Measurements from ENCODE around the gene PGBD5.

The PGBD5 gene

DNA sequence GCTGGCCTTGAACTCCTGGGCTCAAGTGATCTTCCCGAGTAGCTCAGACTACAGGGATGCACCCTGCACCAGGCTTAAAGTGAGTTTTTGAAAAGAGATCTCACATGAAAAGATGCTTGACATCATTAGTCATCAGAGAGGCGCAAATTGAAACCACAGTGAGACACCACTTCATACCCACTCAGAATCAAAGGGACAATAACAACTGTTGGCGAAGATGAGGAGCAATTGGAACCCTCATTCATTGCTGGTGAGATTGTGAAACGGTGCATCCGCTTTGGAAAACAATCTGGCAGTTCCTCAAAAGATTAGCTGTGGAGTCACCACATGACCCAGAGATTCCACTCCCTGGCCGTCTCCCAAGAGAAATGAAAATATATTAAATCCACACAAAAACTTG lies 122.3 kb downstream of the PGBD5 start:
- H3K27me3 ChIP-seq (ENCODE audit: control insufficient read depth in 1 of 2, insufficient read depth in 2 of 2, low read length in 2 of 2), result no peaks in the 10 kb centered on the region
- no peaks in the 10 kb centered on the region for H3K36me3 ChIP-seq (ENCODE audit: insufficient read depth, low read length)
- no peak overlapping the region for H3K4me3 ChIP-seq (ENCODE audit: low read depth in 1 of 2, low read length in 2 of 2)
- no peak overlapping the region for H3K9ac ChIP-seq (ENCODE audit: low read length)
- no peak overlapping the region for H3K27ac ChIP-seq (ENCODE audit: low read depth, low read length)
- H3K9me3 ChIP-seq (ENCODE audit: low read length), result no peaks in the 10 kb centered on the region
- H3K4me1 ChIP-seq (ENCODE audit: insufficient read depth, low read length), result peaks cover 9% of the 10 kb centered on the region

DNA sequence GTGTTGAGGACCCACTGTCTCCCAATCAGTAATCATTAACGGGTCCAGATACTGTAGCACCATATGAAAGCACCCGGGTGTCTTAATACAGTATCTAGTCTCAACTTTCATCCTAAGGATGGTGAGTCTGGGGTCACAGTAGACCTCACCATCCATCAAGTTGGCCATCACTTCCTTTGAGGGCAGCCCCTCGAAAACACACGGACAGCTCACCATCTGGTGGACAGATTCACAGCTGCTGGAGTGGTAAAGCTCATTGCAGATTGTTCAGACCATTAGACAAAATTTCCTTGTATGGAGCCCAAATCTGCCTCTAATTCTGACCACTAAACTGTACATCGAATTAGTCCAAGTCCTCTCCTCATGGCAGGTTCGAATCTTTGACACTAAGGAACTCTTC lies 123.1 kb downstream of the PGBD5 start:
- Histone ChIP-seq H3K27me3 (ENCODE audit: control insufficient read depth in 1 of 2, insufficient read depth in 2 of 2, low read length in 2 of 2) (no peaks in the 10 kb centered on the region), H3K4me1 (ENCODE audit: insufficient read depth, low read length) (peaks cover 5% of the 10 kb centered on the region), H3K9me3 (ENCODE audit: low read length) (no peaks in the 10 kb centered on the region), H3K9ac (ENCODE audit: low read length) (no peak overlapping the region), H3K36me3 (ENCODE audit: insufficient read depth, low read length) (no peaks in the 10 kb centered on the region), H3K27ac (ENCODE audit: low read depth, low read length) (no peak overlapping the region), H3K4me3 (ENCODE audit: low read depth in 1 of 2, low read length in 2 of 2) (no peak overlapping the region)

DNA sequence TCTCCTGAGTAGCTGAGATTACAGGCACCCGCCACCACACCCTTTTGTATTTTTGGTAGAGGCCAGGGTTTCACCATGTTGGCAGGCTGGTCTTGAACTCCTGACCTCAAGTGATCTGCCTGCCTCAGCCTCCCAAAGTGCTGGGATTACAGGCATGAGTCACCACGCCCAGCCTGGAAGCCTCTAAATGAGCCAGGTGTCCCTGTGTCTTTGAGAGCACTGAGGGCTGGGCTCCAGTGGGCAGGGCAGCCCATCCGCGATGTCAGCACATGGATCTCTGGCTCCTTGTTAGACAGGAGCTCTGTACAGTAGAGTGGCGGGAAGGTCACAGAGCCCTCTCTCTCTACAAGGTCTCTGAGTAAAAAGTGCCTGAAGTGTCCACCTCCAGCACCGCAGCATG lies 124.3 kb downstream of the PGBD5 start:
- Histone ChIP-seq H3K36me3 (ENCODE audit: insufficient read depth, low read length) (no peaks in the 10 kb centered on the region), H3K27me3 (ENCODE audit: control insufficient read depth in 1 of 2, insufficient read depth in 2 of 2, low read length in 2 of 2) (no peaks in the 10 kb centered on the region), H3K9me3 (ENCODE audit: low read length) (no peaks in the 10 kb centered on the region), H3K4me1 (ENCODE audit: insufficient read depth, low read length) (no peaks in the 10 kb centered on the region), H3K4me3 (ENCODE audit: low read depth in 1 of 2, low read length in 2 of 2) (no peak overlapping the region), H3K27ac (ENCODE audit: low read depth, low read length) (no peak overlapping the region), H3K9ac (ENCODE audit: low read length) (no peak overlapping the region)

DNA sequence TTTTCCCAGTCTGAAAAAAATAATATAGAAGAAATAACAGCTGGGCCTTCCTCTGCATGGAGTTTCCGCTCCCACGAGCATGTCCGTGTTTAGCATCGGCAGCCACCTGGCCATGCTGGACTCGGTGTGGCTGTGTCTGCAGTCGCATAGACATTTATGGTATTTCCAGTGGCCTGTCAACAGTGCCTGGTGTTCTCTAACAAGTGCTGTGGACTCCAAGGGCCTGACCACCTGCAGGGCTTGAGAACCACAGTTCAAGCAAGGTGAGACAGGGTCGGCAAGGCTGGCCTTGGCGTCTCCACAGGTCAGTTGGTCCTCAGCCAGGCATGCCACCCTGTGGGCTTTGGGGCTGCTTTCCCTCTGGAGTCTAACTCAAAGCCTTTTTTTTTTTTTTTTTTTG lies 124.8 kb downstream of the PGBD5 start:
- no peaks in the 10 kb centered on the region for H3K36me3 ChIP-seq (ENCODE audit: insufficient read depth, low read length)
- no peak overlapping the region for H3K27ac ChIP-seq (ENCODE audit: low read depth, low read length)
- no peaks in the 10 kb centered on the region for H3K4me1 ChIP-seq (ENCODE audit: insufficient read depth, low read length)
- H3K9ac ChIP-seq (ENCODE audit: low read length), result no peak overlapping the region
- no peaks in the 10 kb centered on the region for H3K27me3 ChIP-seq (ENCODE audit: control insufficient read depth in 1 of 2, insufficient read depth in 2 of 2, low read length in 2 of 2)
- no peak overlapping the region for H3K4me3 ChIP-seq (ENCODE audit: low read depth in 1 of 2, low read length in 2 of 2)
- H3K9me3 ChIP-seq (ENCODE audit: low read length), result no peaks in the 10 kb centered on the region

DNA sequence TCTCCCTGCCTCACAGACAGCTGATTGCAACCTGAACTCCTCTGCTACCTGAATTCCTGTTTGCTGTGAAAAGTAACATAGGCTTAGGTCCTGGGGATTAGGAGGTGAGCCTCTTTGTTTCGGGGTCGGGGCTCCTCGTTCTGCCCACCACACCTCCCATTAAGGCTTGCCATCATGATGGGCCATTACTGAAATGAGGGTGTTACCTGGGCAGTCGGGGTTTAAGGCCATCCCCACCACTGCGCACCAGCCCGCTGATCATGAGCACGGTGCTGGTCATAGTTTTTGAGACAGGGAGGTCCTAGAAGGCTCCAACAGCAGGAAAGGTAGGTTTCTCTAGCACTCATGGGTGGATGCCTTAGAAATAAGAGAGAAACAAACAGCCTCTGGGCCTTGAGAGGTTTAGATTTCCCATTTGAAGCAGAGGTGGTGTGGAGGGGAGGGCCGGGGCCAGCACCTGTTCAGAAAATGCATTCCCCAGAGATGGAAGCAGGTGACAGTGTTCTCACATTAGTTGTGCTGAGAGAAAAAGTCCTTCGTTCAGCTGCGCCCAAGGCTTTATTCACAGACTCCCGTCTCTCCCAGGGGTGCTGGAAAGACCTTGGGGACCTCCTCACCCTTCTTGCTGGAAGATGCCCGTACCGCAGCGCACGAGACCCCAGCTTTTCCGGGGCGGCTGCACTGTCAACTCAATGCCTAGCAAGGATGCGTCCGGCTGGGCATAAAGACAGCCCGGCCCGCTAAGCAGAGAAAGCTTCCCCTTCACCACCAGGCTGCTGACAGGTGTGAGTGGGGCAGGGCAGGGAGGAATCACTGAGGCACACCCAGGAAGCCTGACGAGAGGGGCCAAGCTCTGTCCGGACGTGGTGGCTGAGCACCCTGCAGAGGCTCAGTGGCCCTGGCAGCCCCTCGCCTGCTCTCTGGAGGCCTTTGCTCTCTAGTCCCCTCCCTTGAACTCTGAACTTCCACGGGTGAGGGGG lies 125.5 kb downstream of the PGBD5 start:
- Histone ChIP-seq H3K9me3 (ENCODE audit: low read length) (no peaks in the 10 kb centered on the region), H3K9ac (ENCODE audit: low read length) (no peak overlapping the region), H3K4me1 (ENCODE audit: insufficient read depth, low read length) (no peaks in the 10 kb centered on the region), H3K36me3 (ENCODE audit: insufficient read depth, low read length) (no peaks in the 10 kb centered on the region), H3K4me3 (ENCODE audit: low read depth in 1 of 2, low read length in 2 of 2) (no peak overlapping the region), H3K27me3 (ENCODE audit: control insufficient read depth in 1 of 2, insufficient read depth in 2 of 2, low read length in 2 of 2) (no peaks in the 10 kb centered on the region), H3K27ac (ENCODE audit: low read depth, low read length) (no peak overlapping the region)

DNA sequence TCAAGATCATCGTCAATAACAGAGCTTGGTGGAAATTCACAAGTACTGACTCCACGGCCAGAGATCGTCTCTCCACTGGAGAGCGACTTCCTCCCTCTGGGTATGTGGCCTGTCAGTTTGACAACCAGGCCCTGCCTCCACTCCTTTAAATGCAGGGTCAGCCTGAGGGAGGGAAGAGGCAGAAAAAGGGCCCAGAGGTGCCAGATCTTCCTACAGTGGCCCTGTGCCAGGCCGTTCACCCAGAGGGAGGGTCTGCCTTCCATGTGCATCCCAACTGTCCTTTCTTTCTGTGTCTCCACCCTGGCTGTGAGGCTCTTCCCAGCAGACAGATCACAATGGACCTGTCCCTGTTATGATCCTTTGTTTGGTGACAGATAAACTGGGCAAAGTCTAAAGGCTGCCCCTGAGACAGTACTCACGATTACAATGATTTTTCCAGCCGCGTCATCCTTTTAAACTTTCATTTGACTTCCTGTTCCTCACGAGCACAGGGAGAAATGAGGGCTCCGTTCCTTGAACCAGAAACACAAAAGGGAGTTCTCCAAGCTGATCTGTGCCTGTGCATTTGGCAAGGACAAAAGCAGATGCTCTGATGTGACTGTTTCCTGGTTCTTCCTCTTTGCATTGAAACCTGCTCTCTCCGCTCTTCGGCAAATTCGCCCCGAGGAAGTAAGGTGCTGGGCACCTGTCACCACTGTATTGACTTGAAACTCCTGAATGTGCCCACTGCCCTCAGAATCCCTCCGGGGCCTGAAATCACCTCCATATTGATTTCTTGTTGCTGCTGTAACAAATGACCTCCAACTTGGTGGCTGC lies 126.7 kb downstream of the PGBD5 start:
- H3K36me3 ChIP-seq (ENCODE audit: insufficient read depth, low read length), result no peaks in the 10 kb centered on the region
- H3K27me3 ChIP-seq (ENCODE audit: control insufficient read depth in 1 of 2, insufficient read depth in 2 of 2, low read length in 2 of 2), result no peaks in the 10 kb centered on the region
- H3K9ac ChIP-seq (ENCODE audit: low read length), result no peak overlapping the region
- H3K4me3 ChIP-seq (ENCODE audit: low read depth in 1 of 2, low read length in 2 of 2), result no peak overlapping the region
- H3K9me3 ChIP-seq (ENCODE audit: low read length), result no peaks in the 10 kb centered on the region
- H3K4me1 ChIP-seq (ENCODE audit: insufficient read depth, low read length), result no peaks in the 10 kb centered on the region
- no peak overlapping the region for H3K27ac ChIP-seq (ENCODE audit: low read depth, low read length)

DNA sequence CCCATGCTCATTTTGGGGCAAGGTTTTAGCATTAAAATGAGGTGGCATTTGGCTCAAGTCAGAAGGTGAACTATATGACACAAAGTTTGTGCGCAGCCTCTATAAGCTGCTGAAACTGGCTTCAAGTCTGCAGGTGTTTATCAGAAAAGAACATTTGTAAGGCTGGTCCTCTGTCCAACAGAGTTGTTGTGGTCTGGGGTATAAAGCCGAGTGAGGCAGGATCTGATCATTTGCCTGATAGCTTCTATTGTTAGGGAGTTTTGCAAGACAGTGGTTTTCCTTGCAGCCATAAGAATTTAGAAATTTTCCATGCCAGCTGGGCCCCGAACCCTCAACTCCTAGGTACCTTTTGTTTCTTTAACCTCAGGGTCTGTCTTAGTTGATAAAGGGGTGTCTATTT lies 130.8 kb downstream of the PGBD5 start:
- Histone ChIP-seq H3K9ac (ENCODE audit: low read length) (no peak overlapping the region), H3K36me3 (ENCODE audit: insufficient read depth, low read length) (no peaks in the 10 kb centered on the region), H3K27me3 (ENCODE audit: control insufficient read depth in 1 of 2, insufficient read depth in 2 of 2, low read length in 2 of 2) (no peaks in the 10 kb centered on the region), H3K4me1 (ENCODE audit: insufficient read depth, low read length) (no peaks in the 10 kb centered on the region), H3K9me3 (ENCODE audit: low read length) (no peaks in the 10 kb centered on the region), H3K27ac (ENCODE audit: low read depth, low read length) (no peak overlapping the region), H3K4me3 (ENCODE audit: low read depth in 1 of 2, low read length in 2 of 2) (no peak overlapping the region)

DNA sequence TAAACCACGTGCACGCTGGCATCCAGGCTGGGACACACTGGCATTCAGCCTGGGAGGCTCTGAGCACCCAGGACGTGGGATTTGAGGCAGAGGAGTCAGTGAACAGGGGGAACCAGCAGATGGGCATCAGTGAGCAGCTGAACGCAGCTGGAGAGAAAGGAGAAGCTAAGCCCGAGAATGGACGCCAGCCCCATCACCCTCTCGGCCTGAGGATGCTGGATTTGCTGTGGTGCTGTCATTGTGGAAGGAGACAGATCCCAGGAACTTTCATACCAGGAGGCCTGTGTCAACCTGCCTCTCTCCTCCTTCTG lies 132.8 kb downstream of the PGBD5 start:
- no peaks in the 10 kb centered on the region for H3K27me3 ChIP-seq (ENCODE audit: control insufficient read depth in 1 of 2, insufficient read depth in 2 of 2, low read length in 2 of 2)

DNA sequence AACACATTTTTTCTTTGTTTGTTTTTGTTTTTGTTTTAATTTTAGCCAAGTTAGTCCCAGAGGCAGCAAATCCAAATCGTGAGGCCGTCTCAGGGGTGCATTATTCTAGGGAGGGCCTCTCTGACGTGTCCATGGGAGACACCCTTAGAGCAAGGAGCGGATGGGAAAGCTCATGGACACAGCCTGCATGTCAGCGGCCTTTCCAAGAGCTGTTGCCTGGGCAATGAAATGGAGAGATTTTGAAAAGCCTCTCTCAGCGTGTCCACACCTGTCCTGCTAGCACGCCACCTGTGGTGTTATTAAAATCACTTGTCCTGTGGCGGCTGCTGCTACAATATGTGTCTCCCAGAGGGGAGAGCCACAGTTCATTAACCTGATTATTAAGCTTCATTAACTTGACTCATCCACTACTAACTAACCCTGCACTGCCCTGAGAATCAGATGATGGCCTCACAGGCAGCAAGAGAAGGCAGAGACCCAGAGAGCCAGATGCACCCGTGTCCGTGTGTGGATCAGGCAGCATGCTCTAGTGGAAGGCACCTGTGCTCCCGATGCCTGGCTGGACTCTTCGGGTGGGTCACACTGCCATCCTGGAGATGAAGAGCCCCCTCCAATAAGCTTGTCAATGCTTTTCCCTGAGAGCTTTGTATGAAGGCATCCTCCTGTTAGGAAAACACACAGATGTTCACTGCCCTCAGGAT lies 133.3 kb downstream of the PGBD5 start:
- no peaks in the 10 kb centered on the region for H3K4me1 ChIP-seq (ENCODE audit: insufficient read depth, low read length)
- H3K36me3 ChIP-seq (ENCODE audit: insufficient read depth, low read length), result no peaks in the 10 kb centered on the region
- no peaks in the 10 kb centered on the region for H3K27me3 ChIP-seq (ENCODE audit: control insufficient read depth in 1 of 2, insufficient read depth in 2 of 2, low read length in 2 of 2)
- no peak overlapping the region for H3K27ac ChIP-seq (ENCODE audit: low read depth, low read length)
- no peak overlapping the region for H3K9ac ChIP-seq (ENCODE audit: low read length)
- H3K9me3 ChIP-seq (ENCODE audit: low read length), result no peaks in the 10 kb centered on the region
- no peak overlapping the region for H3K4me3 ChIP-seq (ENCODE audit: low read depth in 1 of 2, low read length in 2 of 2)

More for the DNA sequence above, 132.8 kb downstream of the PGBD5 start:
- Histone ChIP-seq H3K27ac (ENCODE audit: low read depth, low read length) (no peak overlapping the region), H3K4me3 (ENCODE audit: low read depth in 1 of 2, low read length in 2 of 2) (no peak overlapping the region), H3K36me3 (ENCODE audit: insufficient read depth, low read length) (no peaks in the 10 kb centered on the region), H3K9ac (ENCODE audit: low read length) (no peak overlapping the region), H3K4me1 (ENCODE audit: insufficient read depth, low read length) (no peaks in the 10 kb centered on the region), H3K9me3 (ENCODE audit: low read length) (no peaks in the 10 kb centered on the region)

DNA sequence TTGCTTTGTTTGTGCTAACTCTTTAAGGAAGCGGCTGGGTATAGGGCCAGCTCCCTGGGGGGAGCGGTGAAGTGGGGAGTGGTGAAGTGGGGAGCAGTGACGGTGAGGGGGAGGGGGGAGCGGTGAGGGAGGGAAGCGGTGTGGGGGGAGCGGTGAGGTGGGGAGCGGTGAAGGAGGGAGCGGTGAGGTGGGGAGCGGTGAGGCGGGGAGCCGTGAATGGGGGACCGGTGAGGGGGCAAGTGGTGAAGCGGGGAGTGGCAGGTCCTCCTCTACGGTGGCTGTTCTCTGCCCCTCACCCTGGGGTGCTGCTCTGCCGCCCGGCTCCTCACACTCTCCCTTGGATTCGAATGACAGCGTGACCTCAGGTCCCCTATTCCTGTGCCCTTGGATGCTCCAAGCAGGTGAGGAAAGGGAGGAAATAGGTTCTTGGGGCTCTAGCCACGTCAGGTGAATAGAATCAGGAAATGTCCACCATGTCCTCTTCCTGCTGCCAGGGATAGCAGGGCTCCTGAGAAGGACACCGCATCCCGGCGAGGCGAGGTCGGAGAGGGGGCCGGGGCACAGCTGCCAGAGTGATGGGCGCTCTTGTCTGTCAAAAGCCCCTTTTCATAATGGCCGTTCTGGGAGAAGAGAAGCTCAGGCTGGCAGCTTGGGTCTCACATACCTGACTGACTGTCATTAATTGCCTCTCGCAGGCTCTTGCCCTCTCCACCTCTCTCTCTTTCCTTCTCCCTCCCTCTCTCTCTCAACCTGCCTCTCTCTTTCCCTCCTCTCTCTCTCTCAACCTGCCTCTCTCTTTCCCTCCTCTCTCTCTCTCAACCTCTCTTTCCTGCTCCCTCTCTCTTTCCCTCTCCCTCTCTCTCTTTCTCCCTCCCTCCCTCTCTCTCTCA lies 134.2 kb downstream of the PGBD5 start:
- H3K4me3 ChIP-seq (ENCODE audit: low read depth in 1 of 2, low read length in 2 of 2), result no peak overlapping the region
- H3K4me1 ChIP-seq (ENCODE audit: insufficient read depth, low read length), result no peaks in the 10 kb centered on the region
- H3K27ac ChIP-seq (ENCODE audit: low read depth, low read length), result no peak overlapping the region
- H3K9me3 ChIP-seq (ENCODE audit: low read length), result no peaks in the 10 kb centered on the region
- no peaks in the 10 kb centered on the region for H3K36me3 ChIP-seq (ENCODE audit: insufficient read depth, low read length)
- H3K9ac ChIP-seq (ENCODE audit: low read length), result no peak overlapping the region
- no peaks in the 10 kb centered on the region for H3K27me3 ChIP-seq (ENCODE audit: control insufficient read depth in 1 of 2, insufficient read depth in 2 of 2, low read length in 2 of 2)

DNA sequence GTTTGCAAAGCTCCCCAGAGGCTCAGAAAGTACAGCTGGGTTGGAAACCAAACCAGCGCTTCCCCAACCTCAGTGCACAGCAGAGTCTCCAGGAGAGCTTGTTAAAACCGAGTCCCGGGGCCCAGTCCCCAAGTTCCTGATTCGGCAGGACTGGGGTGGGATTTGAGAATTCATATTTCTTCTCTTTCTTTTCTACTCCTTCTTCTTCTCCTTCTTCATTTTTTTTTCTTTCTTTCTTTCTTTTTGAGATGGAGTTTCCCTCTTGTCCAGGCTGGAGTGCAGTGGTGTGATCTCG lies 136.8 kb downstream of the PGBD5 start:
- Histone ChIP-seq H3K9me3 (ENCODE audit: low read length) (no peaks in the 10 kb centered on the region), H3K27me3 (ENCODE audit: control insufficient read depth in 1 of 2, insufficient read depth in 2 of 2, low read length in 2 of 2) (no peaks in the 10 kb centered on the region), H3K36me3 (ENCODE audit: insufficient read depth, low read length) (no peaks in the 10 kb centered on the region), H3K4me3 (ENCODE audit: low read depth in 1 of 2, low read length in 2 of 2) (no peak overlapping the region), H3K4me1 (ENCODE audit: insufficient read depth, low read length) (no peaks in the 10 kb centered on the region), H3K27ac (ENCODE audit: low read depth, low read length) (no peak overlapping the region), H3K9ac (ENCODE audit: low read length) (no peak overlapping the region)

All from muscle layer of colon (tissue), 2 donors.